Measurements from ENCODE around the gene HIPK2. TPM values are rescaled to one million over a fixed set of nuclear protein-coding genes. Genes with fewer than 3 reads are reported as not detected.
A peak's percentile ranks its signal among the peaks of the same experiment; 100 is the strongest.

HIPK2 gene
- total RNA-seq, 1 experiment from 2014 or later = 35.2 TPM

GRCh38 chr7:139523199-139523941 lies 254.4 kb downstream of the HIPK2 start, which contains the start of gene CLEC2L:
Gene CLEC2L, plus strand, starts transcription at chr7:139523685. Its CDS starts 243 bp downstream, at chr7:139523928.
- peaks cover 16% of the 10 kb centered on the region; the same call in 1 of the 2 replicates for H3K27me3 ChIP-seq (ENCODE audit: insufficient read depth, low read depth)
- intact Hi-C loops (cut with micrococcal nuclease; ENCODE audit: unreplicated experiment) = no loop called here
- no peak within 1 kb of the TSS for H2AFZ ChIP-seq
- no peak within 1 kb of the TSS for H3K27ac ChIP-seq
- CTCF ChIA-PET = no interaction called here
- TF ChIP-seq, protein P1, sequence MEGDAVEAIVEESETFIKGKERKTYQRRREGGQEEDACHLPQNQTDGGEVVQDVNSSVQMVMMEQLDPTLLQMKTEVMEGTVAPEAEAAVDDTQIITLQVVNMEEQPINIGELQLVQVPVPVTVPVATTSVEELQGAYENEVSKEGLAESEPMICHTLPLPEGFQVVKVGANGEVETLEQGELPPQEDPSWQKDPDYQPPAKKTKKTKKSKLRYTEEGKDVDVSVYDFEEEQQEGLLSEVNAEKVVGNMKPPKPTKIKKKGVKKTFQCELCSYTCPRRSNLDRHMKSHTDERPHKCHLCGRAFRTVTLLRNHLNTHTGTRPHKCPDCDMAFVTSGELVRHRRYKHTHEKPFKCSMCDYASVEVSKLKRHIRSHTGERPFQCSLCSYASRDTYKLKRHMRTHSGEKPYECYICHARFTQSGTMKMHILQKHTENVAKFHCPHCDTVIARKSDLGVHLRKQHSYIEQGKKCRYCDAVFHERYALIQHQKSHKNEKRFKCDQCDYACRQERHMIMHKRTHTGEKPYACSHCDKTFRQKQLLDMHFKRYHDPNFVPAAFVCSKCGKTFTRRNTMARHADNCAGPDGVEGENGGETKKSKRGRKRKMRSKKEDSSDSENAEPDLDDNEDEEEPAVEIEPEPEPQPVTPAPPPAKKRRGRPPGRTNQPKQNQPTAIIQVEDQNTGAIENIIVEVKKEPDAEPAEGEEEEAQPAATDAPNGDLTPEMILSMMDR (conservative IDR thresholded peaks at IDR 0.05) = no peak
- no peak for TF ChIP-seq EZH2 (IDR thresholded peaks at IDR 0.05; ENCODE audit: low read depth)
- POLR2A ChIA-PET (ENCODE audit: unreplicated experiment) = no interaction called here
- no peaks in the 10 kb centered on the region for H4K20me1 ChIP-seq (ENCODE audit: insufficient read depth)
- H3F3A ChIP-seq (ENCODE audit: insufficient read depth, low read depth) = no peaks in the 10 kb centered on the region
- no peaks in the 10 kb centered on the region for H3K79me2 ChIP-seq (ENCODE audit: low read depth)
- no peak for DNase-seq
- H3K9me2 ChIP-seq (ENCODE audit: insufficient read depth) = no peaks in the 10 kb centered on the region
- no peaks in the 10 kb centered on the region for H3K9me3 ChIP-seq (ENCODE audit: insufficient read depth, low read depth)
- no peak within 1 kb of the TSS for H3K4me3 ChIP-seq
- no TSS peak for BruUV-seq (replicated peaks)
- H3K4me2 ChIP-seq = no peak within 1 kb of the TSS
- H3K36me3 ChIP-seq (ENCODE audit: low read depth) = no peaks in the 10 kb centered on the region
- no peaks in the 10 kb centered on the region for H3K4me1 ChIP-seq (replicated peaks; ENCODE audit: insufficient read depth)

DNA sequence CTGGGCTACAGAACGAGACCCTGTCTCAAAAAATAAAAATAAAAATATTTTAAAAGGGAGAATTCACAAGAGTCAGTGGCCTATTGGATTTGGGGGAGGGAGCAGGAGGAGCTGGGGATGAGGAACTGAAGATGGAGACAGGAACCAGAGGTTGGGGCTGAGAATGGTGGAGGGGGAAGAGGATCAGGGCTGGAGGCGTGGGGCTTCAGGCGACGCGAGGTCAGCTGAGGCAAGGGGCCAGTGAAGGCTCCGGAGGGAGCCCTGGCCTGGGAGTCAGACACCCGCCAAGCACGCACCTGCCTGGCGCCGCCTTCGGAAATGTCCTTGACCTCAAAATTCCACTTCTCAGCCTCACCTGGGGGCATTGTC lies 255.0 kb downstream of the HIPK2 start:
- Histone ChIP-seq H3K79me2 (ENCODE audit: low read depth) (no peaks in the 10 kb centered on the region), H3K9me3 (ENCODE audit: insufficient read depth, low read depth) (no peaks in the 10 kb centered on the region), H3F3A (ENCODE audit: insufficient read depth, low read depth) (no peaks in the 10 kb centered on the region), H2AFZ (no peak overlapping the region), H4K20me1 (ENCODE audit: insufficient read depth) (no peaks in the 10 kb centered on the region), H3K9me2 (ENCODE audit: insufficient read depth) (no peaks in the 10 kb centered on the region), H3K4me2 (no peak overlapping the region), H3K4me1 (replicated peaks; ENCODE audit: insufficient read depth) (no peaks in the 10 kb centered on the region), H3K27ac (no peak overlapping the region), H3K36me3 (ENCODE audit: low read depth) (no peaks in the 10 kb centered on the region), H3K4me3 (no peak overlapping the region), H3K27me3 (ENCODE audit: insufficient read depth, low read depth) (peaks cover 20% of the 10 kb centered on the region; the same call in 1 of the 2 replicates)
- CTCF ChIA-PET = no interaction called here
- POLR2A ChIA-PET (ENCODE audit: unreplicated experiment) = no interaction called here
- BruUV-seq (replicated peaks) = no TSS peak
- DNase-seq = no peak
- no peak for TF ChIP-seq EZH2 (IDR thresholded peaks at IDR 0.05; ENCODE audit: low read depth)
- TF ChIP-seq, protein P1 (conservative IDR thresholded peaks at IDR 0.05) = no peak
- intact Hi-C loops (cut with micrococcal nuclease; ENCODE audit: unreplicated experiment) = no loop called here

DNA sequence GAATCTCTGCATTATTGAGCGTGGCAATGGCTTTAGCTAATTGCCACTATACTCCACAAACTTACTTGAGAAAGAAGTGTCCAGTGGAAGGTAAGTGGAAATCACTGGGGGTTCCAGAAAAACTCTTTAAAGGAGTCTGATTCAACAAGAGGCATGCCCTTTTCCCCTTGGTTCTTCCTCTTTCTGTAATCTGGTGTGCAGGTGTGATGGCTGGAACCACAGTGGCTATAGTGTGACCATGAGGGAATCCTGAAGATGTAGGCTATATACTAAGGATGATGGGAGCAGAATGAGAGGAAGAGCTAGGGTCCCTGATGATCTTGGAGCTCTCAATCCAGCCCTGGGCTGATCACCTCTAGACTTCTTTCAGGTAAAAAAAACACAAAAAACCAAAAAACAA lies 256.4 kb downstream of the HIPK2 start:
- intact Hi-C loops (cut with micrococcal nuclease; ENCODE audit: unreplicated experiment) = no loop called here
- no peaks in the 10 kb centered on the region for H3K9me2 ChIP-seq (ENCODE audit: insufficient read depth)
- POLR2A ChIA-PET (ENCODE audit: unreplicated experiment) = no interaction called here
- H3K27me3 ChIP-seq (ENCODE audit: insufficient read depth, low read depth) = peaks cover 17% of the 10 kb centered on the region; the same call in 1 of the 2 replicates
- H3K4me2 ChIP-seq = no peak overlapping the region
- no peaks in the 10 kb centered on the region for H3K4me1 ChIP-seq (replicated peaks; ENCODE audit: insufficient read depth)
- H3K4me3 ChIP-seq = no peak overlapping the region
- CTCF ChIA-PET = no interaction called here
- BruUV-seq (replicated peaks) = no TSS peak
- DNase-seq = peak in 1 of 2 experiments; percentile 24
- TF ChIP-seq, protein P1 (conservative IDR thresholded peaks at IDR 0.05) = no peak
- no peak for TF ChIP-seq EZH2 (IDR thresholded peaks at IDR 0.05; ENCODE audit: low read depth)
- no peaks in the 10 kb centered on the region for H3F3A ChIP-seq (ENCODE audit: insufficient read depth, low read depth)
- no peaks in the 10 kb centered on the region for H3K79me2 ChIP-seq (ENCODE audit: low read depth)
- H4K20me1 ChIP-seq (ENCODE audit: insufficient read depth) = no peaks in the 10 kb centered on the region
- no peak overlapping the region for H3K27ac ChIP-seq
- no peak overlapping the region for H2AFZ ChIP-seq
- no peaks in the 10 kb centered on the region for H3K9me3 ChIP-seq (ENCODE audit: insufficient read depth, low read depth)
- no peaks in the 10 kb centered on the region for H3K36me3 ChIP-seq (ENCODE audit: low read depth)
